H1 (cell line): Measurements from ENCODE around the gene RHBG. TPM values are rescaled to one million over a fixed set of nuclear protein-coding genes. Genes with fewer than 3 reads are reported as not detected.

Source experiments
- CTCF ChIA-PET: fragments of 300-600 bp; sonication (Branson Sonifier 250); formaldehyde crosslinking; loops from one replicate; lab custom pipeline; 2021; ENCODE audit not compliant: partially characterized antibody; lab: Charles Lee
- POLR2A ChIA-PET: fragments of 300-600 bp; sonication (Branson Sonifier 250); formaldehyde crosslinking; loops from one replicate; lab custom pipeline; 2021; ENCODE audit warnings: inconsistent platforms; ENCODE audit not compliant: partially characterized antibody; lab: Charles Lee
- DNase-seq, 2 experiments: peaks; one replicate each; pipeline versions ENCODE4 v3.0.0 to v3.0.0-alpha.2; 2010 to 2022; ENCODE audit warnings: low spot score in 2 of 2, low read depth in 1 of 2, mixed read lengths in 1 of 2
- FAIRE-seq: peaks from 2 replicates; lab custom pipeline; 2011; peaks lifted over from hg19 to GRCh38; lab: Jason Lieb, UNC
- H2AFZ ChIP-seq: 2 replicates; pipeline ENCODE4 v1.8.1; 2012; ENCODE audit warnings: low read length, inconsistent platforms
- H2AK5ac ChIP-seq: 2 replicates; pipeline ENCODE4 v1.6.1; 2013; ENCODE audit warnings: low read depth, low read length
- H2BK120ac ChIP-seq: replicated peaks from 2 replicates; pipeline ENCODE3; 2013; ENCODE audit warnings: low read depth, low read length, inconsistent platforms
- H2BK12ac ChIP-seq: 2 replicates; pipeline ENCODE4 v1.6.1; 2013; ENCODE audit warnings: low read depth, low read length
- H2BK15ac ChIP-seq: 2 replicates; pipeline ENCODE4 v1.6.1; 2013; ENCODE audit warnings: low read length
- H2BK20ac ChIP-seq: 2 replicates; pipeline ENCODE4 v1.6.1; 2013; ENCODE audit warnings: low read length
- H2BK5ac ChIP-seq: 2 replicates; pipeline ENCODE4 v1.6.1; 2013; ENCODE audit warnings: low read depth, low read length
- H3K14ac ChIP-seq: 2 replicates; pipeline ENCODE4 v1.6.1; 2013; ENCODE audit warnings: inconsistent platforms; ENCODE audit not compliant: insufficient read length
- H3K18ac ChIP-seq: 2 replicates; pipeline ENCODE4 v1.6.1; 2013; ENCODE audit warnings: low read length; ENCODE audit errors: extremely low read depth
- H3K23ac ChIP-seq: 2 replicates; pipeline ENCODE4 v1.6.1; 2013; ENCODE audit warnings: inconsistent platforms; ENCODE audit not compliant: insufficient read length
- H3K23me2 ChIP-seq: 2 replicates; pipeline ENCODE4 v1.6.1; 2013; ENCODE audit warnings: low read depth, low read length
- H3K27ac ChIP-seq: 2 replicates; pipeline ENCODE4 v1.6.1; 2011; ENCODE audit warnings: low read depth, low read length, inconsistent platforms
- H3K27me3 ChIP-seq, 4 experiments: replicated peaks in 1 of 4; 1 replicate in 1 of 4; 2 replicates in 3 of 4; pipeline versions ENCODE4 v1.6.1 to v1.8.1; 2011 to 2013; ENCODE audit warnings: low read length in 3 of 4, mild to moderate bottlenecking in 3 of 4, inconsistent platforms in 2 of 4, mixed read lengths in 2 of 4, moderate library complexity in 1 of 4; ENCODE audit not compliant: control insufficient read depth in 3 of 4, insufficient read depth in 3 of 4; ENCODE audit errors: extremely low read depth in 1 of 4
- H3K36me3 ChIP-seq, 4 experiments: 2 replicates each; pipeline versions ENCODE4 v1.6.1 to v1.8.1; 2011 to 2013; ENCODE audit warnings: mild to moderate bottlenecking in 4 of 4, low read length in 3 of 4, moderate library complexity in 2 of 4, control low read depth in 1 of 4, inconsistent platforms in 1 of 4; ENCODE audit not compliant: insufficient read depth in 4 of 4, control insufficient read depth in 2 of 4
- H3K4ac ChIP-seq: replicated peaks from 2 replicates; pipeline ENCODE3; 2013; ENCODE audit warnings: low read length, low read depth, mixed read lengths, inconsistent platforms; ENCODE audit not compliant: insufficient read length
- H3K4me1 ChIP-seq, 4 experiments: replicated peaks in 1 of 4; 1 replicate in 1 of 4; 2 replicates in 3 of 4; pipeline versions ENCODE4 v1.6.1 to v1.8.1; 2011 to 2013; ENCODE audit warnings: low read length in 3 of 4, inconsistent platforms in 2 of 4, mixed read lengths in 1 of 4; ENCODE audit not compliant: insufficient read depth in 4 of 4, control insufficient read depth in 3 of 4
- H3K4me2 ChIP-seq, 2 experiments: 2 replicates each; pipeline versions ENCODE4 v1.6.1 to v1.8.1; 2011 to 2013; ENCODE audit warnings: low read depth in 2 of 2, low read length in 2 of 2, control low read depth in 1 of 2, inconsistent platforms in 1 of 2, mild to moderate bottlenecking in 1 of 2; ENCODE audit not compliant: insufficient read depth in 1 of 2
- H3K4me3 ChIP-seq, 4 experiments: fragments of 200-600, 300-600 bp in 1 of 4; sonication (generic), shearing (Covaris generic), sonication (Bioruptor Twin) in 1 of 4; 2 replicates each; pipeline versions ENCODE4 v1.5.1 to v1.8.1; 2011 to 2016; ENCODE audit warnings: low read length in 4 of 4, low read depth in 3 of 4, control low read depth in 2 of 4, inconsistent platforms in 2 of 4, mild to moderate bottlenecking in 2 of 4, mixed read lengths in 1 of 4, moderate library complexity in 1 of 4; ENCODE audit not compliant: insufficient read depth in 2 of 4; ENCODE audit errors: extremely low read depth in 1 of 4
- H3K56ac ChIP-seq: replicated peaks from 2 replicates; pipeline ENCODE3; 2013; ENCODE audit warnings: low read depth, mild to moderate bottlenecking, mixed read lengths, low read length, inconsistent platforms; ENCODE audit not compliant: insufficient read length
- H3K79me1 ChIP-seq: 2 replicates; pipeline ENCODE4 v1.6.1; 2013; ENCODE audit warnings: low read depth, low read length, control low read depth
- H3K79me2 ChIP-seq, 2 experiments: 2 replicates each; pipeline versions ENCODE4 v1.6.1 to v1.8.1; 2012 to 2013; ENCODE audit warnings: low read length in 2 of 2, mild to moderate bottlenecking in 2 of 2, inconsistent platforms in 1 of 2; ENCODE audit not compliant: insufficient read depth in 2 of 2, control insufficient read depth in 1 of 2
- H3K9ac ChIP-seq, 4 experiments: replicated peaks in 1 of 4; 1 replicate in 1 of 4; 2 replicates in 3 of 4; pipeline versions ENCODE4 v1.6.1 to v1.8.1; 2011 to 2013; ENCODE audit warnings: low read depth in 3 of 4, low read length in 3 of 4, control low read depth in 2 of 4, mild to moderate bottlenecking in 2 of 4, moderate library complexity in 2 of 4, inconsistent platforms in 1 of 4; ENCODE audit errors: extremely low read depth in 1 of 4
- H3K9me3 ChIP-seq, 2 experiments: 2 replicates each; pipeline versions ENCODE4 v1.6.1 to v1.8.1; 2012 to 2013; ENCODE audit warnings: mild to moderate bottlenecking in 2 of 2, moderate library complexity in 2 of 2, control low read depth in 1 of 2, inconsistent platforms in 1 of 2, low read depth in 1 of 2, low read length in 1 of 2, mixed read lengths in 1 of 2; ENCODE audit not compliant: insufficient read depth in 2 of 2
- H4K20me1 ChIP-seq, 2 experiments: replicated peaks in 1 of 2; 2 replicates each; pipeline versions ENCODE3 to v1.8.1; 2011 to 2013; ENCODE audit warnings: inconsistent platforms in 2 of 2, low read length in 2 of 2, mild to moderate bottlenecking in 1 of 2; ENCODE audit not compliant: insufficient read depth in 2 of 2, control insufficient read depth in 1 of 2
- H4K5ac ChIP-seq: 2 replicates; pipeline ENCODE4 v1.6.1; 2013; ENCODE audit warnings: low read length, low read depth, mixed read lengths, inconsistent platforms; ENCODE audit not compliant: insufficient read length
- H4K8ac ChIP-seq: 2 replicates; pipeline ENCODE4 v1.8.0; 2013; ENCODE audit warnings: mild to moderate bottlenecking, moderate library complexity, low read length, inconsistent platforms; ENCODE audit not compliant: insufficient read depth; ENCODE audit errors: extremely low read depth
- H4K91ac ChIP-seq: replicated peaks from 2 replicates; pipeline ENCODE3; 2013; ENCODE audit warnings: low read length, mixed read lengths, inconsistent platforms; ENCODE audit not compliant: insufficient read length
- BRCA1 ChIP-seq: IDR thresholded peaks from 2 replicates; pipeline ENCODE4 v1.6.1; 2012; ENCODE audit warnings: low read depth, low read length, improper control_type of control experiment
- EZH2 ChIP-seq: fragments of 200-600 bp; sonication (generic); IDR thresholded peaks from 2 replicates; pipeline ENCODE4 v1.7.1; 2012; ENCODE audit warnings: low read depth, mild to moderate bottlenecking, moderate library complexity, low read length, inconsistent platforms; ENCODE audit not compliant: severe bottlenecking
- GABPA ChIP-seq: IDR thresholded peaks from 2 replicates; pipeline ENCODE4 v1.6.1; 2011; ENCODE audit warnings: mild to moderate bottlenecking, low read length, moderate library complexity, borderline replicate concordance; ENCODE audit not compliant: insufficient read depth
- TAF7 ChIP-seq: optimal IDR thresholded peaks from 2 replicates; pipeline ENCODE3; 2011; ENCODE audit warnings: low read depth, mild to moderate bottlenecking, inconsistent platforms, low read length, moderate library complexity, borderline replicate concordance
- WGBS, 2 experiments: shearing (Covaris generic) in 1 of 2; methylation state at CpG; one replicate each; pipeline versions ENCODE4 v1.1.6 to v1.1.7; 2013 to 2015; ENCODE audit warnings: low lambda C conversion rate in 2 of 2, mixed read lengths in 2 of 2, inconsistent platforms in 1 of 2, low coverage in 1 of 2, missing lambda C conversion rate in 1 of 2; ENCODE audit not compliant: insufficient replicate concordance in 2 of 2, insufficient coverage in 1 of 2, insufficient read length in 1 of 2; ENCODE audit errors: extremely low coverage in 1 of 2, missing lambda C conversion rate in 1 of 2; 5-methylcytosine and 5-hydroxymethylcytosine counted together
- polyA plus RNA-seq, 7 experiments: library from polyadenylated mRNA; depleted of rRNA in 3 of 7; stranded (reverse) in 5 of 7; unstranded in 2 of 7; fragments of >200 nt in 5 of 7; fragments of 200-250 nt in 2 of 7; gene quantifications; 1 replicate in 5 of 7; 2 replicates in 1 of 7; 4 replicates in 1 of 7; pipeline versions ENCODE4 v1.2.1 to v1.2.3, GENCODE V29; 2011 to 2013; ENCODE audit warnings: missing spikeins in 2 of 7, mixed read lengths in 2 of 7
- total RNA-seq: library from RNA; stranded (reverse); fragmentation: NEBNext Ultra II Directional; extraction: Animal tissue kit (Norgen Biotek cat#: 25700); gene quantifications from 2 replicates; pipeline ENCODE4 v1.2.1, GENCODE V29; 2021

Gene RHBG
- total and polyA plus RNA-seq, 2 of the 8 experiments (the other 6 are each of a cell fraction or from before 2014, with no cell fraction given): 2.6 to 2.7 TPM

DNA sequence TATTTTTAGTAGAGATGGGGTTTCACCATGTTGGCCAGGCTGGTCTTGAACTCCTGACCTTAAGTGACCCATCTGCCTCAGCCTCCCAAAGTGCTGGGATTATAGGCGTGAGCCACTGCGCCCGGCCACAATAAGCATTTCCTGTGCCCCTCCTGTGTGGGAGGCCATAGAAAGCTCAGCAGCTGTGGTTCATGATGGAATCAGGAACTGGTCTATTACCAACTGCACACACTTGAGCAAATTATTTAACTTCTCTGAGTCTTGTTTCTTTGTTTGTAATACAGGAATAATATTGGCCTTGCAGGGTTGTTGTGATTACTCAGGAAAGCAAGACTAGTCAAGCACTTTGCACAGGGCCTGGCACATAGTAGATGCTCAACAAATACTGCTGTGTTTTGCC is 15.0 kb downstream of the RHBG start:
- no peak overlapping the region for H4K8ac ChIP-seq
- no peak overlapping the region for H3K18ac ChIP-seq
- H2BK20ac ChIP-seq: no peak overlapping the region
- H3K27ac ChIP-seq: no peak overlapping the region
- TF ChIP-seq GABPA (no peak), EZH2 (no peak), BRCA1 (no peak), TAF7 (no peak)
- H3K9me3 ChIP-seq: no peaks in the 10 kb centered on the region
- H3K9ac ChIP-seq: no peak overlapping the region
- H4K91ac ChIP-seq: no peak overlapping the region
- H3K4me3 ChIP-seq: no peak overlapping the region
- H3K4me1 ChIP-seq: peaks cover 4 to 14% (median 10%) of the 10 kb centered on the region in 4 experiments
- H2AK5ac ChIP-seq: no peak overlapping the region
- FAIRE-seq: no peak
- no peaks in the 10 kb centered on the region for H4K20me1 ChIP-seq
- H3K4me2 ChIP-seq: no peak overlapping the region
- H2AFZ ChIP-seq: no peak overlapping the region
- H2BK120ac ChIP-seq: no peak overlapping the region
- H3K14ac ChIP-seq: no peak overlapping the region
- no peak overlapping the region for H2BK12ac ChIP-seq
- H3K56ac ChIP-seq: no peak overlapping the region
- no peak for DNase-seq
- H3K27me3 ChIP-seq: peaks cover 11 to 33% (median 30%) of the 10 kb centered on the region in 4 experiments
- 98% methylated on average over 3 of the region's 3 CpGs; no CpG with 5 or more reads in 1 of the 2 experiments for WGBS, 2 experiments
- no peak overlapping the region; the same call in 1 of the 2 replicates for H2BK15ac ChIP-seq
- ChIA-PET CTCF (interaction anchor here (0.6 to 26.1 kb wide), 13 partner anchors 10 to 379 kb away, joined by 3 to 574 read pairs (median 92); partner anchors contain the start of gene RHBG), POLR2A (interaction anchor here (1.1 kb wide), 1 partner anchor 56 kb away, joined by 3 read pairs; no protein-coding TSS in a partner anchor)
- no peaks in the 10 kb centered on the region for H3K36me3 ChIP-seq
- H4K5ac ChIP-seq: no peak overlapping the region
- H3K79me1 ChIP-seq: no peaks in the 10 kb centered on the region
- no peaks in the 10 kb centered on the region for H3K79me2 ChIP-seq
- no peak overlapping the region for H2BK5ac ChIP-seq
- peaks cover 4% of the 10 kb centered on the region; the same call in 1 of the 2 replicates for H3K23me2 ChIP-seq
- H3K23ac ChIP-seq: no peak overlapping the region
- no peak overlapping the region for H3K4ac ChIP-seq
